Measurements from ENCODE around the gene PTPRN2.

DNA sequence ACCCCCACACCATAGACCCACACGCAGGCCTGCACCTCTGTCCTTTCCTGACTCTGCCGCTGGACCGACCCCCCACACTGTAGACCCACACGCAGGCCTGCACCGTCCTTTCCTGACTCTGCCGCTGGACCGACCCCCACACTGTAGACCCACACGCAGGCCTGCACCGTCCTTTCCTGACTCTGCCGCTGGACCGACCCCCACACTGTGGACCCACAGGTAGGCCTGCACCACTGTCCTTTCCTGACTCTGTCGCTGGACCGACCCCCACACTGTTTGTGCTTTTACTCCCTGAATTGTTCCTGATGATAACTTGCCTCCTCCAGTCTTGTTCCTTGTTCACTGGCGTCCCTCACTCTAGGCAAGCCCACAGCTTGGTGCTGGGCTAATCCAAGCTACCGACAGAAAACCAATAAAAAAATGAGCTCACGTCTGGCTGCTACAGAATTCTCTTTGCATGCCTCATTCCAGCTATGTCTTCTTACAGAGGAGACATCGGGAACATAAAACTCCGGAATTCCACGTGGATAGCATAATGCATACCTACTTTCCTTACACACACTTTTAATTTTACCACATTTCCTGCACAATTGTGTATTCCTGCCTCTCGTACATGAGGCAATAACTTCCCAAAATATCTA, 494.3 kb downstream of the PTPRN2 start:
- TF ChIP-seq POLR2A (IDR thresholded peaks at IDR 0.05) (no peak), POLR2AphosphoS5 (IDR thresholded peaks at IDR 0.05) (no peak)

Data from sigmoid colon (tissue), 4 donors.